GM19397 (cell line): Measurements from ENCODE around the gene PDE2A.

ENCODE experiments used
- ATAC-seq: cut with Tn5 transposase; IDR thresholded peaks from one replicate; pipeline ENCODE4 v1.9.1; 2021; ENCODE audit warnings: mild to moderate bottlenecking, moderate library complexity; ENCODE audit not compliant: unreplicated experiment

The PDE2A gene

DNA sequence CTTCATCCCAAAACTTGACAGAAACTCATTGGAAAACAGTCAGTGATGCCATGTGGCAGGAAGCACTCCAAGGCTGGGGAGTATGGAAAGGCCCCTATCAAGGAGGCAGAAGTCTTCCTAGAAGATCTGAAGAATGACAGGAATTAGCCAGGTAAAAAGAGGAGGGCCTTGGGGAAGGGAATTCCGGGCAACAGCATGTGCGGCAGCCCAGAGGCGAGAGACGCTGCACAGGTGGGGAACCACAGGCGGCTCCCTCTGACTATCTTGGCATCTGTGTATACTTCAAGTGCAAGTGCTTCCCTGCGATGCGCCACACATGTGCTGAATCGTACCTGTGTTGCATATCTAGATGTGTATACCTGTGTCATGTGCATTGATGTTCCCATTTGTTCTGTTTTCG lies 12.7 kb downstream of the PDE2A start:
- ATAC-seq, result no peak

DNA sequence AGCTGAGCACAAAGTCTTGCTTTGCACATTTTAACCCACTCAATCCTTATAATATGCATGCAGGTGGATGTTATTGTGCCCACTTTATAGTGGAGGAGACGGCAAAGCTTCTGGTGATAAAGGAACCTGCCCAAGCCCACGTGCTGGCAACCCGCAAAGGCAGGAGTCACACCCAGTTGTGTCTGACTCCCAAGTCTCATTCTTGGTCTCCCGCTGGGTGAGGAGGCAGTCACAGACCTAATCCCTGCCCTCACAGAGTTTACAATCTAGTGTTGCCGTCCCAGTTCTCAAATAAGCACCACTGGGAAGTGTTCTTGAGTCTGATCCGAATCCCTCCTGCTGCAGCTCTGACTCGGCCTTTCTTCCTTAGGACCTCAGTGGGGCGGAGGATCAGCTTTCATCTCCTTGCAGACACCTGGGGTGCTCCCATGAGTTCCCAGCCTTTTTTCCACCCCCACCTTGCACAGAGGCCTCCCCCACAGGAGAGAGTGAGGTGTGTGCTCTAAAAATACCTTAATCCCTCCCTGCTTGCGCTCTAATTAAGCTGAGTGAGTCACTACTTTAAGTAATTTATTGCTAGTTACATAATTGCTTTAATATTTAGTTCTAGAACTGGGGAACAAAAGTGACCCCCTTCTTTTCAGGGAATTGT lies 15.1 kb downstream of the PDE2A start:
- ATAC-seq, result no peak

DNA sequence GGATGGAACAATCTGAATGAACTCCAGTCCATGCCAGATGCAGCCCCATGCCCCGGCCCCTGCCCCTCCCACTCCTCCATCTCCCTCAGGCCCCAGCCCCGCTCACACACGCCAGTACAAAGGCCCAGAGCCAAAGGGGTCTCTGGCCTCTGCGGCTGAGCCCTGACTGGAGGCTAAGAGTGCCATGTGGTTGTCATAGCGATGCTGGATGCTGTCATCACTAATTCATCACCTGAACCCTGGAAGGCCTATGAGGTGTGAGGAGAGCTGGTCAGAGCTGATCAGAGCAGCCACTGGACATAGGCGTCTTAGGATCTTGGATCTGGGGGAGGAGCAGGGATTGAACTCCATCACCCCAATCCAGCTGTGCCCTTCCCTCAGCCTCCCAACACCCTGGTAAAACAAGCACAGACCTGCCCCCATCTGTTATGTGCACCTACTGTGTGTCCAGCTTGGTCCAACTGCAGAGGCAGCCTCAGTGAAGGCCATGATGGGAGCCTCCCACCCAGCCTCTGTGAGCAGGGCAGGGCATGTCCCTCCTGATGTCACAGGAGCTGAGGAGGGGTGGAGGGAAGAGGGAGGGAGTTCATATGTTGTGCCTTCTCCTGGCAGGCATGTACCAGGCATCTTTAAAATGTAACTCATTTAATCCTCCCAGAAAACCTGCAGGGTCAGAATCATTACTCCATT lies 16.7 kb downstream of the PDE2A start:
- ATAC-seq, result no peak

DNA sequence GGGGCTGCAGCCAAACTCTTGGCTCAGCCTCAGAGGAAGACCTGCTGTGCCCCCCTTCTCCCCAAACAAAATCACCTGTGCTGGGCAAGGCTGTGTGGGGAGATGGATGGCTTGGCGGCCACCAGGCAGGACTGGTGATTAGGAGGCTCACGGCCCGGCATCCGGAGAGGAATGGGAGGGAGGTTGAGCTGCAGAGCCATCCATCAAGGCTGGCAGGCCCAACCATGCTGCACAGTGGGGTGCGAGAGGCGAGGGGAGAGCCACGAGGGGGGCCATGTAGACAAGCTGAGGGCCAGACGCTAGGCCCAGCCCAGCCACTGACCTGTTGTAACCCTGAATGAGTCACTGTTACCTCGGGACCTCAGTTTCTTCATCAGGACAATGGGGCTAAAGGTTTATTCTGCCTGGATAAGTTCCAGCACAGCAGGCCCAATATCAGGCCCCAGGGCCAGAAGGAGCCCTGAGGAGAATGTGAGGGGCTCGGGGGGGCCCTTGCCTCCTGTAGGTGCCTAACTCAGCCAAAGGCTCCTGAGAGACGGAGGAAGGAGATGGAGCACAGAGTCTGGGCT lies 18.2 kb downstream of the PDE2A start:
- ATAC-seq, result no peak

DNA sequence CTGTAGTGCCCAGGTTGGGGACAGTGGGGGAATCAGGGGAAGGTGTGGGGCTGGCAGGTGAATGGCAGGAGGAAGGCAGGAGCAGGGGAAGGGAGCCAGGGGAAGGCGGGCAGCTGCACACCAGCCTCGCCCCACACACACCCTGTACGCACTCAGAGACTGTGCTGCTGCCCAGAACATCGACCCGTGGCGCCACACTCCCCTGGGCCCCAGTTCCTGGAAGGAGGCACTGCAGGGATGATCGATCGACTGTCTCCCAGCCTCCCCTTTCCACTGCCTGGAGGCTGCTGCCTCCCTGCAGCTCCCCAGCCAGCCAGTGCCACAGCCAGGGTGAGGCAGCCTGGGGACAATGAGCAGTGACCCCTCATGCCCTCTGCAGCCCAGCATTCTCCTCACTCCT lies 19.2 kb downstream of the PDE2A start:
- ATAC-seq, result no peak

DNA sequence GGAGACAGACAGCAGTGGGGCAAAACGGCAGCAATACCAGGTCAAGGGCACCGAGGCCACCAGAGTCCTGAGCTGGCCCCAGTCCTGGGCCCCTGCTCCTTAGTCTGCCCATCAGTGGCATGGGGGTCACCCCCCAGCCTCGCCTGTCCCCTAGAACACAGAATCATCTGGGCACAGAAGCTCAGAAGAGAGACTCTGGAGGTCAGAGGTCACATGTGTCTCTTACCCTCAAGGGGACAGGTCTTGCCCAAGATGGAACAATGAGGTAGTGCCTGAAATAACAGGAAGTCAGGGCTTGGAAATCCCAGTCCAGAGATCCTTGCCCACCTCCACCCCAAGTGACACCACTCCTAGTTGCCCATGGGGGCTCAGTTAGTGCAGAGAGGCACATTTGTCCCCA lies 20.6 kb downstream of the PDE2A start:
- ATAC-seq, result no peak

DNA sequence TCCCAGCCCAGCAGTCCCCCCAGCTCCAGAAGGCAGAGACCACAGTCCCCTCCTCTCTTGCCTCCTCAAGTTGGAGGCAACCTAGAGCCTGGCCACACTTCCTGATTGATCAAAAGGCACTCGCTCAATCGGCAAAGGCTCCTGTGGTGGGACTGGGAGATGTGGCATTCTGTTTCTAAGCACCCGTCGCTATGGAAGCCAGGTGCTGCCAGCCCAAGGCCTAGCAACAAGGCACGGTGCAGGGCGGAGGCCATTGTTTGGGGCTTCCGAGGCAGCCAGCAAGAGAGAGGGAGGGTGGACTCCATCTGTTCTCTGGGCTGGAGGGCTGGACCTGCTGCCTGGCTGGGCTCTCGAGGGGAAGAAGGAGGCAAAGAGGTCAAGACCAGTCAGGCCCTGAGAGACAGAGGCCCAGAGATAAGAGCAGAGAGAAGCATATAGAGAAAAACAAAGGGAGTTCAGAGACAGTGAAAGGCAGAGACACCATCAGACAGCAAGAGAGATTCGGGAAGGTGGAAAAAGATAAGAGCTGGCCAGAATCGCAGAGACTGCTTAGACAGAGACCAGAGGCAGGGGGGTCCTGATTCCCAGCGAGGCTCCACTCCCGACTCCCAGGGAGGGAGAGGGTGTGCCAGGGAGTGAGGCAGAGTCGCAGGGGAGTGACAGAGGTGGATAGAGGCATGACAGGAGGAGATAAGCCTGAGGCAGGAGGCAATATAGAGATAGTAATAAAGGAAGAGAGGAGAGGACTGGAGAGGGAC lies 21.2 kb downstream of the PDE2A start:
- no peak for ATAC-seq

DNA sequence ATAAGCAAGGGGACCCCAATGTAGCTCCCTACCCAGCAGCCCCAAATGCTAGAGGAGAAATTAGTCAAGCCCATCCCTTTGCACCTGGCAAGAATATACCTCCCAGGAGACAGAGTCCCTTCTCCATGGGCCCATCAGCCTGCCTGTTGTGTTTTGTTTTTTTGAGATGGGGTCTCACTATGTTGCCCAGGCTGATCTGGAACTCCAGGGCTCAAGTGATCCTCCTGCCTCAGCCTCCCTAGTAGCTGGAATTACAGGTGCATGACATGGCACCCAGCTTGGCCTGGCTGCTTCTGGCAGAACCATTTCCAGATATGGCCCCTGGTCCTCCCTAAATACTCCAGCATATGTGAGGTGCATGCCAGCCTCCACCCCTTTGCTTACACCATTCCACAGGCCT lies 22.1 kb downstream of the PDE2A start:
- ATAC-seq, result no peak

DNA sequence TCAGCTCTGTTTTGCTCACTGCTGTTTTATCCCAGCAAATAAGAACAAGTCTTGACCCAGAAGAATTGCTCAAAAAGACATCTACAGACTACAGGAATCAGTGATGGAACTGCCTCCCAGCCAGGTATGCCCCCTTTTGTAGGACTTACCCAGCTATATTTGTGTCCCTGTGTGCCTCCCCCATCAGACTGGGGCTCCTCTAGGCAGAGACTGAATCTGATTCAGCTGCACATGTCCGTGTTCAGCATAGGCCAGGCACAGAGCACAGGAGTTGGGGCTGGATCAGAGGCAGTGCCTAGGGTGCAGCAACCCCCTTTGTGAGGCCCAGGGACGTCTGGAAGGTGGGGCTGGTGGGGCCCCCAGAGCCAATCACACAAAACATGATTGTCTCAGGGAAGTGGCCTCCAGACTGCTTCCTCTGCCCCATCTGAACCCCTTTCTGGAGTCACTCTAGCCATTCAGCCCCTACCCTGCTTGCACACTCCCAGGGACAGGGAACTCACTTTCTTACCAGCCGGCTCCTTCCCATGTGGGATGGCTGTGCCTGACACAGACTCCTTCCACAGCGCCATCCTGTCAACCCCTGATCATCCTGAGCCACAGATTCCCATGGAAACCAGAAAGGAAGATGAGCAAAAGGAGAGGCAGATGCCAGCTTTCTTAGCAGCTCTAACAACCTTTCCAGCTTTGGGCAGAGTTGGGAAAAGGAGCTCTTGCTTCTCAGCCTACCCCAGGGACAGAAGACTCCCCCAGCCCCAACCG lies 24.8 kb downstream of the PDE2A start:
- no peak for ATAC-seq

DNA sequence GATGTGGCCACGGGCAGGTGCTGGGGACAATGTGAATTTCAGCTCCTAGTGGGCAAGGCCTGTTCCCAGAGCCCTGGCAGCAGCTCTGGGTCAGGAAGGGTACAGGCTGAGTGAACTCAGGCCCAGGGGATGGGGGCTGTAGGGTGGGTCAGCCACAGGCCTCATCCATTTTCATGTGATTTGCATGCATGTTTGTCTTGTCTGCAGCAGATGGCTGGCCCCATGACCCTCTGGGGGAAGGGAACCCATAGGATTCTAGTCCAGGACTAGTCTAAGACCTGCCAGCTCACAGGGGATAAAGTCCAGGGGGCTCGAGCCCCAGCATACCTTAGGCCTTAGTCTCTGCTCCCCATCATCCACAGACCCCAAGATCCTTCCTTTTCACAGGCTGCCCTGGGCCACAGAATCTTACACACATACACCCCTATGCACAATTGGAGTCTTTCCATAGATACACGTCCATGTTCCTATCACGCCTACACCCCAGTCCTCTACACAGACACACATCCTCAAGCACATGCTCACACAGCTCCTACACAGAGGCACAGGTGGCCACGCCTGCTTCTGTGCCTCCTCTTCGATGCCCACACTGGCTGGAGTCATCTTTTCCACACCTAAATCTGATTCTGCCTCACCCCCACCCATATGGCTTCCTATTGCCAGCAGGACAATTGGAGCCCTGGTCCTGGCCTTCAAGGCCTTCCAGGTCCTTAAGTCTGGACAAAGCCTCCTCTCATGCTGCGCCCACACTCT lies 25.7 kb downstream of the PDE2A start:
- ATAC-seq, result no peak

DNA sequence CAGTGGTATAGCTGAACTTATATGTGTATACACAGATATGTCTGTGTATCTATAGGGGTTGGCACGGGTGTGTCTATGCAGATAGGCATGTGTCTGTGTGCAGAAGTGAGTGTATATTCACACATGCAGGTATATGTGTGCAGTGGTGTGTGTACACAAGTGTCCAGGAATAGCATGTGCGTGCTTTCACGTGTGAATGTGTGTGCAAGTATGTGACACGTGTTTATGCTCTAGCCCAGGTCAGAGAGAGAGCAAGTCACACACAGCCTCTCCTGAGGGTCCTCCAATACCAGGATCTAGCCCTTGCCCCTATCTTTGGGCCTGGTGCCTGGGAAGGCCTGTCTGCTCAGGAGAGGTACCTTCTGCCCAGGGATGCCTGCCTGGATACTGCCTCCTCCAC lies 26.3 kb downstream of the PDE2A start:
- ATAC-seq, result no peak

DNA sequence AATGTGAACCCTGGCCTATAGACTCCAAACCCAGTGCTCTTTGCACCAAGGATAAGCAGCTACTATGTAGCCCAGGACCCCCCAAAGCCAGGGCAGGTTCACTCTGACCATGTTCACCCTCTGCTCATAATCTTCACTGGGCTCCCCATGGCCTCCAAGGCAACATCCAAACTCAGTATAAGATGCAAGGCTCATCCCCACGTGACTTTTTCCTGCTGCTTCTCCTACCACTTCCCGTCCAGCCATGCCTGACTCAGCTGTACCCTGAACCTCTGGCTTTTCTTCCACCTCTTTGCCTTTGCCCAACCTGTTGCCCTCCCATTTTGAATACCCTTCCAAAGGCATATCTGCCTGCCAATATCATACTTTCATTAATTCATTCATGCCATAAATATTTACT lies 27.8 kb downstream of the PDE2A start:
- no peak for ATAC-seq

DNA sequence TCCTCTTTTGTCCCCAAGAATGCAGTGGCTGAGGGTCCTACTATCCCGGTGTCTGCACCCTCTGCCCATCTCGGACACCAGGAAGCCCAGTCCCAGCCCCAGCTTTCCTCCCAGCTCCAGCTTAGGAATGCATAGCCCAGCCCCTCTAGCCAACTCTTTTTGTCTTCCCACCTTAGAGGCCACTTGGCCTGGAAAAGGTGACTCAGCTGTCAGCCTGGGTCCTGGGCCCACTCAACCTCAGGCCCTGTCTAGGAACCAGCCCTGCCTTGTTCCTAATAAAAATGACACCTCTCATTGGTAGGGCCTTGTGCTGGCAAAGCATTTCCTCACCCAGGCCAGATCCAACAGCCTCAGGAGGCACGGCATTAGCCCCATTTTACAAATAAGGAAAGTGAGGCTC lies 28.2 kb downstream of the PDE2A start:
- ATAC-seq, result no peak

DNA sequence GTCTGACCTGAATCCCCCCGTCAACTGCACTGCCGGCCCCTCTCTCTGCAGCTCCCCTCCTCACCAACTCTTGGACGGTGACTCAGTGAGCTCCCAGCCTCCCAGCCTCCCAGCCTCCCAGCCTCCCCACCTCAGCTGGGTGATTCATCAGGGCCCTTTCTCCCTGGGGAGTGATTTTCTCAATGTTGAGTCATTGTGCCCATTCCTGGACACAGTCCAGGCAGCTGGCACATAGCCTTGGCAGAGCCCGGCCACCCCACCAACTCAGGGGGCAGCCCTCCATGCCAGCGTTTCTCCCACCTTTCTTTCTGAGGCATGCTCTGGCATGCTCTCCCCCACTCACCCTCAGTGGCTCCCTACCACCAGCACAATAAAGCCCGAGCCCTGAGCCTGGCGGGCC lies 30.7 kb downstream of the PDE2A start:
- no peak for ATAC-seq

DNA sequence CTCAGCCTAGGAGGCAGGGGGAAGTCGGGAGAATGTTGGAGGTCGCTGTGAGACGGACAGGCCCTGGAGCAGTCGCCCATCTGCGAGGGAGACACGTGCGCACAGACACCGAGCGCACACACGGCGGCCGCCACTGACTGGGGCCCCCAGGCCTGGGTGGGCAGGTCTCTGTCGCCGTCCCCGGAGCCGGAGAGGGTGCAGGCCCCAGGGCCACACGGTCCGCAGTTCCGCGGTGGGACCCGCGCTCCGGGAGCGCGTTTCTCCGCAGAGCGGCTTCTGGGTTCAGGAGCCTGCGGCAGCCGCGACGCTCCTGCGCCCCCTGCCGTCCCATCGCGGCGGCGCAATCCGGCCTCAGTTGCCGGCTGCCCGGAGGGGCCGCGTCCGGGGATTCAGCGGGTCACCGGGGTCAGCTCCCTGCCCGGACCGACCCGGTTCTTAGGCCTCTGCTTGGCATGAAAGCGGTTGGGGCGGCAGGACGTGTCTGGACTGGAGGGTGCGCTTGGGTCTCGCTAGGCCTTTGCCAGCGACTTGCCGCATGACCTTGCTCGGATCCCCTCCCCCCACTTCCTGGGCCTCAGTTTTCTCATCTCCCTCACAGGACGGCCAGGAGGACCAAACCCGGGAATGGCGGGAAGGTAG lies 31.2 kb downstream of the PDE2A start:
- ATAC-seq, result no peak

DNA sequence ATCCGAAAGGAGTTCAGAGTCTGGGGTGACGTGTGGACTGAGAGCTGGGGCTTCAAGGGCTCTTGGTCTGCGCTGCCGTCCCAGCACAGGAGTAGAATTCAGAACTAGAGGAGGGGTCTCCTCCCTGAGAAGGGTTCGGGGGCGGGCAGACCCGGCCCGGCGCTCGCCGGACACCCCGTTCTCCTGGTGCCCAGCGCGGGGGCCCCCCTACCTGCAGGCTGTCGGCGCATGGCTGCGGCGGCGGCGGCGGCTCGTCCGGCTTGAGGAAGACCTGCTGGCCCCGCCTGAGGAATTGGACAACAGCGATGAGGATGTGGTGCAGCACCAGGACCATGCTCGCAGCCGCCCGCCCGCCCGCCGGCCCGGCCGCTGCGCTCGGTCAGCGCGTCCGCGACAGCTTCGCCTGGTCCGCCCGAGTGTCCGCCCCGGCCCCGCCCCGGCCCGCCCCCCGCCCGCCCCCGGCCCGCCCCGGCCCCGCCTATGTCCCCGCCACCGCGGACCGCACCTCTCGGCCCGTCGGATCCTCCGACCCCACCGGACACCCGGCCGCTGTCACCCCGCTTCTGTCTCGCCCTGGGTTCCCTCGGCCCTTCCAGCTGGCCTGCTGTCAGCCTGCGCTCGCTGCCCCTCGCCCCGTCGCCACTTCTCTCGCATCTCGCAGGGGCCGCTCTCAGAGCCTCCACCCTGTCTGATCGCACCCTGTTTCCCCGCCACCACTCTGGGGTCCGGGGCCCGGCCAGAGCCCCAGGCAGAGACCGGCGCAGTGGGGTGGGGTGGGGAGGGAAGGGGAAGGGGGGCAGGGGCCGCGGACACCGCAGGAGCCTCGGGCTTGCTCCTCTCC lies 32.0 kb downstream of the PDE2A start:
- ATAC-seq, result no peak

DNA sequence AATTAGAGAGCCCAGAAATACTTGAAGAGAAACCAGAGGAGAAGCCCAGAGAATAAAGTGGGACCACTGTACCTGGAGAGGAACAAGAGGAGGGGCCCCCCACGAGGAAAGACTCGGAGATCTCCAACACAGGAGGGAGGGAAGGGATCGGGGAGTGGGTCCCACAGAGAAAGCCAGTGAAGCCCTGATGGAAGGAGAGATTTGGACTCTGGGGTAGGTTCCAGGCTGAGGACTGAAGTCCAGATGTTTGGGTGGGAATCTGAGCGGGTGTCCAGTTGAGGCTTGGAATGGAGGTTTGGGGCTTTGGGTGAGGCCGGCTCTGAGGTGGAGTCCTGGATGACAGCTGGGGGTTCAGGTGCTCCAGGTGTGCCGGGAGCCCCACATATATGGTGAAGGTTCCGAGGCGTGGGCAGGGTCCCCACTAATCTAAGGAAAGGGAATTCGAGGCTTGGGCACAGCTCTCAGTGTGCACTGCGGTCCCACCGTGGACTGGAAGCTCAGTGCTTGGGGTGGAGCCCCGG lies 32.6 kb downstream of the PDE2A start:
- no peak for ATAC-seq

DNA sequence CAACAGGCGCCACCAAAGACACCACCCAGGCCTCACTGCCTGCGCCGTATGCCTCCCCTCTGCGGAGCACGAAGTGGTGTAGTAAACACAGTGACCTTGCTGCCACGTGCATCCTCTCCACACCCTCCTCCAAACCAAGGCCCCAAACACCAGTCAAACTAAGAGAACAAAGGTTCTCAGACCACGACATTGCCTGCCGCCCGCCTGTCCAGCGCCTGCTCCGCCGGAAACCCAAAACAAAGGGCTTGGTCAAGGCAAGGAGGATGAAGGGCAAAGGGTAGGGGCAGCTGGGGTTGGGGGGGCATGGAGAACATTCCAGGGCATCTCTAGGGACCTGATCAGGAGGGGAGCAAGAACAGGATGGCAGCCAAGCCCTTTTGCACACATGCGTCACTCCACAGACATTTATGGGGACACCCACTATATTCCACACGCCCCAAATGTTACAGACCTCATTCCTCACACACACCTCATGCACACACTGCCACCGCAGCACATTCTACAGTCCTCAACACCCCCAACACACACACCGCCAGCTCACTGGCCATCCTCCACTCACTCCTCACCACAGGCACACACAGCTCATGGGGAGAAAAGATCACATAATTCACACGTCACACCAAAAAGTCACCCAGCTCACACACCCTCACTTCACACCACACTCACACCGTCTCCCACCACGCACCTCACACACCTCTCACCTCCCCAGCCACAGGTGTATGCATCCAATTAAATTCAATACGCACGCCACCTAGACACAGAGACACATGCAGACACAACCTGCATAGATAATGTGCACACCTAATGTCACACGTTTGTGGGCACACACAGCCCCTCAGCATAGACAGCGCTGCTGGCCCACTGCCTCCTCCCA lies 34.5 kb downstream of the PDE2A start:
- ATAC-seq, result no peak
